Brain microvascular endothelial cell (primary cell): ENCODE data around the gene ZBP1.

ENCODE experiments used
- DNase-seq: peaks from one replicate; pipeline ENCODE4 v3.0.0-alpha.2; 2020
- H3K27ac ChIP-seq: fragments of 250-450 bp; sonication (Bioruptor Pico); 2 replicates; pipeline ENCODE4 v1.5.1; 2020; ENCODE audit warnings: mild to moderate bottlenecking, moderate library complexity
- H3K27me3 ChIP-seq: fragments of 250-450 bp; sonication (Bioruptor Pico); replicated peaks from 2 replicates; pipeline ENCODE4 v1.5.1; 2020; ENCODE audit warnings: mild to moderate bottlenecking
- H3K36me3 ChIP-seq: fragments of 250-450 bp; sonication (Bioruptor Pico); replicated peaks from 2 replicates; pipeline ENCODE4 v1.5.1; 2020; ENCODE audit warnings: mild to moderate bottlenecking
- H3K4me3 ChIP-seq: 2 replicates; pipeline ENCODE4 v1.5.1; 2011; ENCODE audit warnings: low read depth, mild to moderate bottlenecking, control low read depth, low read length, moderate library complexity
- CTCF ChIP-seq: IDR thresholded peaks from 2 replicates; pipeline ENCODE4 v1.5.1; 2011; ENCODE audit warnings: low read depth, mild to moderate bottlenecking, moderate library complexity, low read length, control low read depth, inconsistent platforms; ENCODE audit errors: missing control alignments
- in situ Hi-C: cut with HindIII; loops from 2 replicates; pipeline ENCODE4 v1.10.0; 2017; ENCODE audit warnings: low sequenced_read_pairs, low pct_ligation_motif_present

The ZBP1 gene

DNA sequence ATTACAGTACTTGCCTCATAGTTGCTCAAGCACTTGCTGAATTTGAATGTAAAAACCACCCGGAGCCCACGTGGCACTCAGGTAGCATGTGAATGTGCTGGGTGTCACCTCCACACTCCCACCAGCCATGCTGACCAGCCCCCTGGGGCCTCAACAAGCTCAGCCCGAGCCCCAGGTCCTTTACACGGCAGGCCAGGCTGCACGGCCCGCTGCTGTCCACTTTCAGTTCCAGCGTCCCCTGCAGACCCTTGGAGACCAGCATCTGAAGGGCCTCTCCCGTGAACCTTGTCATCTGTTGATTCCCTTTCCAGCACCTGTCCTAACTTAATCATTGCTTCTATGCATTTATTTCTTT, 33.3 kb upstream of the ZBP1 start:
- TF ChIP-seq CTCF: no peak
- Histone ChIP-seq H3K27me3 (no peaks in the 10 kb centered on the region), H3K4me3 (no peak overlapping the region), H3K36me3 (peaks cover 35% of the 10 kb centered on the region), H3K27ac (no peak overlapping the region)
- in situ Hi-C loops: no loop called here
- no peak for DNase-seq

- no peak for DNase-seq
- no peak overlapping the region for H3K4me3 ChIP-seq
- no peak for TF ChIP-seq CTCF
- H3K36me3 ChIP-seq: peaks cover 32% of the 10 kb centered on the region
- no peak overlapping the region for H3K27ac ChIP-seq
- H3K27me3 ChIP-seq: no peaks in the 10 kb centered on the region
- in situ Hi-C loops: no loop called here
These were observed 32.6 kb upstream of the ZBP1 start for GRCh38 chr20:57652606-57653545.

- DNase-seq: no peak
- H3K36me3 ChIP-seq: peaks cover 27% of the 10 kb centered on the region
- no peak overlapping the region for H3K27ac ChIP-seq
- no peaks in the 10 kb centered on the region for H3K27me3 ChIP-seq
- no peak overlapping the region for H3K4me3 ChIP-seq
- in situ Hi-C loops: no loop called here
- no peak for TF ChIP-seq CTCF
These were observed 31.8 kb upstream of the ZBP1 start for GRCh38 chr20:57651881-57652605.

DNA sequence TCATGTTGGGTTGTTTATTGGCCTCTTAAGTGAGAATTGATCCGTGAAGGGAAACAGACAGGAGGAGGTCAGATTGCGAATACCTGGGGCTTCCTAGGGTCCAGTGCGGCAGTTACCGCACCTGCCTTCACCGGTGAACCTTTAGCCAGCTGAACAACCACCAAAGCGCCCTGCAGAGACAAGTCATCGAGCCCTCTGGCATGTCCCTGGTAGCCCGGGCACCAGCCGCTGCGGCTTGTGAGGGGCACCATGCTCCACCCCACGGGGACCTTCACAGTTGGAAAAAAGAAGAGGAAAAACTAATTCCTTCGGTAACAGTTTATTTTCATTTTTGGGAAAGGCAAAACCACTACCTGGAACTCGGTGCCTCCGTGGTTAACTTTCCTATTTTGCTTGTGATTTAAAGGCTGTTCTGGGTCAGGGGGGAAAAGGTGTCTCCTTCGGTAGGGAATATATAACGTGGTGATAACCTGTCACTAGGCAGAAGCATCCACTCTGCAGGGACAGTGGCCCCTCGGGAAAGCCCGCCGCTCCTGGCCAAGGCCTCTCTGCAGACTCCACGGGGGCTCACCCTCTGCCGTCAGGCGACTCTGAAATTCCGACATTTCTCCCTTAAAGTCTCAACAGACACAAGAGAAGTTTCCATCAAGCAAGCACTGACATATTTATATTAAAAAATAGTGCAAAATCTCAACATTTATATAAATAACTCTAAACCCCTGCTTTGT, 30.7 kb upstream of the ZBP1 start:
- H3K36me3 ChIP-seq: peaks cover 21% of the 10 kb centered on the region
- H3K27me3 ChIP-seq: no peaks in the 10 kb centered on the region
- no peak for TF ChIP-seq CTCF
- in situ Hi-C loops: no loop called here
- no peak overlapping the region for H3K4me3 ChIP-seq
- no peak overlapping the region for H3K27ac ChIP-seq
- no peak for DNase-seq

DNA sequence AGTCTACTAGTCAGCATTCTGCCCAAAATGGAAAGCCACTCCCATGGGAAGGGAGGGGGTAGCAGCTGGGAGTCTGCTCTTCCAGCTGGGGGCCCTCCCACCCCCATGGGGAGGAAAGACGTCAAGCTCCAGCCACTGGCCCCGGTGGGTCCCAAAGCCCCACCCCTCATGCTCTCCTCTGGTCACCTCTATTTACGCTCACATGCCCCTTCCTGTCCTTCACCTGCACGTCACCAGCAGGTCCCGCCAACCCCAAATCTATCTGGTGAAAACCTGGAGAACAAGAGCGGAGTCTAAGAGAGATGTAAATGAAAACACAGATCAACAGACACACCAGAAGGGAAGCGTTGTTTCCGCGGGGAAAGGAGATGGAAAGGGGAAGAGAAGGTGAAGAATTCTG, 30.0 kb upstream of the ZBP1 start:
- Histone ChIP-seq H3K27me3 (no peaks in the 10 kb centered on the region), H3K4me3 (no peak overlapping the region), H3K36me3 (peaks cover 21% of the 10 kb centered on the region), H3K27ac (no peak overlapping the region)
- no peak for DNase-seq
- in situ Hi-C loops: no loop called here
- no peak for TF ChIP-seq CTCF
